PFSK-1 (cell line): Measurements from ENCODE around the gene DIRAS1.

Experiments
- FOXP2 ChIP-seq: optimal IDR thresholded peaks from 2 replicates; pipeline ENCODE3; 2011; ENCODE audit warnings: borderline replicate concordance, control low read depth, inconsistent platforms; ENCODE audit not compliant: insufficient read depth; ENCODE audit errors: extremely low read length, extremely low read depth
- POLR2AphosphoS5 ChIP-seq: IDR thresholded peaks from 2 replicates; pipeline ENCODE4 v1.6.1; 2012; ENCODE audit warnings: low read depth, mild to moderate bottlenecking, control low read depth, low read length, moderate library complexity
- SIN3A ChIP-seq: IDR thresholded peaks from 2 replicates; pipeline ENCODE4 v1.6.1; 2012; ENCODE audit warnings: mild to moderate bottlenecking, low read length, moderate library complexity, borderline replicate concordance; ENCODE audit not compliant: insufficient read depth
- TAF1 ChIP-seq: IDR thresholded peaks from 2 replicates; pipeline ENCODE4 v1.6.1; 2012; ENCODE audit warnings: low read length, control low read depth, borderline replicate concordance; ENCODE audit not compliant: insufficient read depth
- TF ChIP-seq, protein P1 (sequence below), 2 experiments: IDR thresholded peaks; 2 replicates each; pipeline versions ENCODE4 v1.6.1 to v1.8.0; 2011 to 2012; ENCODE audit warnings: low read depth in 2 of 2, low read length in 2 of 2, control low read depth in 1 of 2, inconsistent platforms in 1 of 2, mild to moderate bottlenecking in 1 of 2, moderate library complexity in 1 of 2; ENCODE audit not compliant: insufficient read depth in 1 of 2

DIRAS1 gene

DNA sequence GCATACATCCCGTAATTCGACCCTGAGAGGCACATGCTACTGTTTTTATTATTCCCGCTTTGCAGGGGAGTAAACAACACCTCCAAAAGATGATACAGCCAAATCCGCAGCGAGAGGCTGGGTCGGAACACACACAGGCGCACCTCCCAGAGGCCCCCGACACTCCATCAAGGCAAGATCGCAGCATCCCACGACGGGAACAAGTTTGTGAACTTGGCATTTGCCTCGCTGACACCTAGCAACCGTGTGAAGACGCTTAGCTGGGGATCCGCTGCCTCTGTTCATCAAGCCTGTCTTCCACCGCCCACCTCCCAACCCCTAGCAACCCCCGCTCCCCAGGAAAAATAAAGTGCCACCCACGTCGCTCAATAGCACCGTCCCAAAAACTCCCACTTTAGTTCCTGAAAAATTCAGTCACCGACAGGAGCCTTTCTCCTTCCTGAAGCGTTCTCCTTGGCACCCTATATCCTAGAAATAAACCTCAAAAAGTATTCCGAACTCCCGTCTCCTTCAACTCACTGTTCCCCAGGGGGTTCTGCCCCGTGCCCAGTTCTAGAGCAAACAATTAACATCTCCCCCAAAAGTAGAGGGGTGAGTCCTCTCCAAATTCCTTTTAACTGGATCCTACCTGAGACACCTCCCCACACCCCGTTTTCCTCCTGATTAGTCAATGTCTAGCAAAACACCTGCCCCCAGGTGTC lies 20.4 kb downstream of the DIRAS1 start:
- TF ChIP-seq SIN3A (no peak), POLR2AphosphoS5 (no peak), FOXP2 (no peak), TAF1 (no peak)
- TF ChIP-seq, protein P1, sequence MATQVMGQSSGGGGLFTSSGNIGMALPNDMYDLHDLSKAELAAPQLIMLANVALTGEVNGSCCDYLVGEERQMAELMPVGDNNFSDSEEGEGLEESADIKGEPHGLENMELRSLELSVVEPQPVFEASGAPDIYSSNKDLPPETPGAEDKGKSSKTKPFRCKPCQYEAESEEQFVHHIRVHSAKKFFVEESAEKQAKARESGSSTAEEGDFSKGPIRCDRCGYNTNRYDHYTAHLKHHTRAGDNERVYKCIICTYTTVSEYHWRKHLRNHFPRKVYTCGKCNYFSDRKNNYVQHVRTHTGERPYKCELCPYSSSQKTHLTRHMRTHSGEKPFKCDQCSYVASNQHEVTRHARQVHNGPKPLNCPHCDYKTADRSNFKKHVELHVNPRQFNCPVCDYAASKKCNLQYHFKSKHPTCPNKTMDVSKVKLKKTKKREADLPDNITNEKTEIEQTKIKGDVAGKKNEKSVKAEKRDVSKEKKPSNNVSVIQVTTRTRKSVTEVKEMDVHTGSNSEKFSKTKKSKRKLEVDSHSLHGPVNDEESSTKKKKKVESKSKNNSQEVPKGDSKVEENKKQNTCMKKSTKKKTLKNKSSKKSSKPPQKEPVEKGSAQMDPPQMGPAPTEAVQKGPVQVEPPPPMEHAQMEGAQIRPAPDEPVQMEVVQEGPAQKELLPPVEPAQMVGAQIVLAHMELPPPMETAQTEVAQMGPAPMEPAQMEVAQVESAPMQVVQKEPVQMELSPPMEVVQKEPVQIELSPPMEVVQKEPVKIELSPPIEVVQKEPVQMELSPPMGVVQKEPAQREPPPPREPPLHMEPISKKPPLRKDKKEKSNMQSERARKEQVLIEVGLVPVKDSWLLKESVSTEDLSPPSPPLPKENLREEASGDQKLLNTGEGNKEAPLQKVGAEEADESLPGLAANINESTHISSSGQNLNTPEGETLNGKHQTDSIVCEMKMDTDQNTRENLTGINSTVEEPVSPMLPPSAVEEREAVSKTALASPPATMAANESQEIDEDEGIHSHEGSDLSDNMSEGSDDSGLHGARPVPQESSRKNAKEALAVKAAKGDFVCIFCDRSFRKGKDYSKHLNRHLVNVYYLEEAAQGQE (IDR thresholded peaks at IDR 0.05; ENCODE audit: insufficient read depth in 1 of 2, low read depth in 2 of 2, low read length in 2 of 2): no peak

DNA sequence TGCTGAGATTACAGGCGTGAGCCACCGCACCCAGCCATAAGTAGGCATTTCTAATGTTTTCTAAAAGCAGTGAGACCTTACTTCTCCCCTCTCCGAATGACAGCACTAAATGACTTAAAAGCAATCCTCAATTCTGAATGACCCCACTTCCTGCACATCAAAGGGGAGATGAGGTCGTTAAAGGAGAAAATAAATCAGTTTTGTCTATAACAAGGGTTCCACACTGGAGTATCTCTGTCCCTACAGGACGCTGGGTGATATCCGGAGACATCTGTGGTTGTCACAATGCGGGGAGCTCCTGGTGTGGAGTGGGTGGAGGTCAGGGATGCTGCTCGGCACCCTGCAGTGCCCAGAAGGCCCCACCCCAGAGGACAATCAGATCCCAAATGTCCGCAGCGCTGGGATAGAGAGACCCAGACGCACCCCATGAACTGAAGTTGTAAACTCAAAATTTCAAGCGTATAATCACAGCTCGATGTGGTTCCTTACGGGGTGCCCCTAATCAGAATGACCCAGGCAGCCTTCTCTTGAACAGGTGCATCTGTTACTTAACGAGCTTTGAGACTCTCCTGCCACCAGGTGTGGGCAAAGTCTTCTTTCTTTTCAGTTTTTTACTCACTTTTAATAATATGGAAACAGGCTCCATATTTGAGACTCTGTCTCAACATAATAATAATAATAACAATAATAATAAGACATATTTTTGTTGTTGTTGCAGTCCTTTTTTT lies 21.6 kb downstream of the DIRAS1 start:
- TF ChIP-seq TAF1 (no peak), SIN3A (no peak), POLR2AphosphoS5 (no peak), FOXP2 (no peak)
- TF ChIP-seq, protein P1 (IDR thresholded peaks at IDR 0.05; ENCODE audit: insufficient read depth in 1 of 2, low read depth in 2 of 2, low read length in 2 of 2): no peak

DNA sequence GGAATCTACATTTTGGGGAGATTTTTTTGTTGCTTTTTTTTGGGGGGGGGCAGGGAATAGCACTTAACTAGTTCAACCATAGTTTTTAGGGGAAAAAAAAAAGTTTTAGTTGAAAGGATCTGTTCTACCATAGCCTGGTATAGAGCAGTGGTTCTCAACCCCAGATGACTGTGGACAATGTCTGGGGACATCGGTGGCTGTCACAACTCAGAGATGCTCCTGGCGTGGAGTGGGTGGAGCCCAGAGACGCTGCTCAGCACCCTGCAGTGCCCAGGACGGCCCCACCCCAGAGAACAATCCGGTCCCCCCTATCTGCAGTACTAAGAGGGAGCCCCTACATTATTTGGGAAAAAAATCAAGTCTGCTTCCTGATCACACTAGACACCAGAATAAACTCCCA lies 27.0 kb downstream of the DIRAS1 start:
- TF ChIP-seq, protein P1 (IDR thresholded peaks at IDR 0.05; ENCODE audit: insufficient read depth in 1 of 2, low read depth in 2 of 2, low read length in 2 of 2): no peak
- TF ChIP-seq TAF1 (no peak), SIN3A (no peak), POLR2AphosphoS5 (no peak), FOXP2 (no peak)

DNA sequence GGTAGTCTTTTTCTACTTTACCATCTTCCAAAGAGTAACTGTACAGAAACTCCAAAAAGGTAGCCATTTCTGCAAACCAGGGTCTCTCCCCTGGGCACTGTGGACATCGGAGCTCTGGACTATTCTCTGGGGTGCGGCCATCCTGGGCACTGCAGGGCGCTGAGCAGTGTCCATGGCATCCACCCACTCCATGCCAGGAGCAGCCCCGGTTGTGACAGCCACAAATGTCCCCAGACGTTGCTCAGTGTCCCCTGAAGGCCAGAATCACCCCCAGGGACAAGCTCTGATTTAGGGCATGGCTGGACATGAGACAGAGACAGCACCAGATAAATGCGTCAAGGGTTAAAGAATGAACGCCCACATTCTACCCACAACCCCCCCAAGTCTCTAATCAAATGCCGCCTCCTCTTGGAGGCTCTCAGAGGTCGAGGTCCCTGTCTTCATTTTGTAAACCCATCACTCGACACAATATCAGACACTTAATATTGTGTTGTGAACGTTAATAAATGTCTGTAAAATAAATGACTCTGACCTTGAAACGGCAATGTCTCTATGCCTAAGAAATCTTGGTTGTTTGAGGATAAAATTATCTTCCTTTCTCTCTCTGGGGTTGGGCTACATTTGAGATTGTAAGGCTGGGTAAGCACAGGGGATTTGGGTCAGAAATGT lies 27.5 kb downstream of the DIRAS1 start:
- TF ChIP-seq SIN3A: no peak
- no peak for TF ChIP-seq POLR2AphosphoS5
- TF ChIP-seq, protein P1 (IDR thresholded peaks at IDR 0.05; ENCODE audit: insufficient read depth in 1 of 2, low read depth in 2 of 2, low read length in 2 of 2): no peak
- no peak for TF ChIP-seq TAF1
- no peak for TF ChIP-seq FOXP2
